Uterus (tissue), 4 donors: ENCODE data around the gene TMEM30A. TPM values are rescaled to one million over a fixed set of nuclear protein-coding genes. Genes with fewer than 3 reads are reported as not detected.
A peak's percentile ranks its signal among the peaks of the same experiment; 100 is the strongest.

Source experiments
- DNase-seq, 2 donors: peaks; one replicate each; pipeline ENCODE4 v3.0.0-alpha.2; 2019 to 2020
- H3K27ac ChIP-seq, 2 donors: fragments of 200-600 bp; sonication (generic); 1 replicate in 1 of 2; 2 replicates in 1 of 2; pipeline ENCODE4 v1.5.1; 2016 to 2018
- H3K27me3 ChIP-seq, 2 donors: fragments of 200-600 bp; sonication (generic); one replicate each; pipeline ENCODE4 v1.5.1; 2018 to 2019; ENCODE audit warnings: control low read depth in 1 of 2
- H3K36me3 ChIP-seq, 2 donors: fragments of 200-600 bp; sonication (generic); one replicate each; pipeline ENCODE4 v1.5.1; 2019; ENCODE audit warnings: control low read depth in 1 of 2
- H3K4me1 ChIP-seq, 2 donors: fragments of 200-600 bp; sonication (generic); one replicate each; pipeline ENCODE4 v1.5.1; 2018 to 2019; ENCODE audit warnings: control low read depth in 1 of 2
- H3K4me3 ChIP-seq, 2 donors: fragments of 200-600 bp; sonication (generic); 1 replicate in 1 of 2; 2 replicates in 1 of 2; pipeline ENCODE4 v1.5.1; 2018 to 2019; ENCODE audit warnings: mild to moderate bottlenecking in 1 of 2
- H3K9me3 ChIP-seq, 2 donors: fragments of 200-600 bp; sonication (generic); one replicate each; pipeline ENCODE4 v1.5.1; 2019; ENCODE audit warnings: control low read depth in 1 of 2
- POLR2A ChIP-seq, 2 donors: fragments of 450-650 bp; IDR thresholded peaks; one replicate each; pipeline ENCODE4 v1.6.1; 2016; ENCODE audit warnings: antibody characterized with exemption in 2 of 2, mild to moderate bottlenecking in 1 of 2, moderate library complexity in 1 of 2
- intact Hi-C: fragments of 100-400 bp; cut with DNase I; formaldehyde crosslinking; loops from one replicate; pipeline ENCODE4 v1.15.1; 2023; ENCODE audit warnings: low total_unique reads
- total RNA-seq, 4 donors: library from RNA; depleted of rRNA in 3 of 4; stranded (reverse); fragments of >200 nt in 3 of 4; gene quantifications; one replicate each; pipeline versions ENCODE4 v1.1.0 to v1.2.4, GENCODE V29; 2014 to 2023
- TF ChIP-seq, protein P1 (sequence below), 4 experiments: fragments of 200-600 bp in 2 of 4; fragments of 450-650 bp in 2 of 4; sonication (generic) in 2 of 4; IDR thresholded peaks; one replicate each; pipeline ENCODE4 v1.5.1; 2016 to 2019; ENCODE audit warnings: antibody characterized with exemption in 4 of 4, mild to moderate bottlenecking in 2 of 4, moderate library complexity in 1 of 4
- donor health status: DM: yes; HTN: yes; CAD: no.

The TMEM30A gene
- total RNA-seq, 4 donors from 2014 or later = 71.0 to 194 (median 125) TPM

DNA sequence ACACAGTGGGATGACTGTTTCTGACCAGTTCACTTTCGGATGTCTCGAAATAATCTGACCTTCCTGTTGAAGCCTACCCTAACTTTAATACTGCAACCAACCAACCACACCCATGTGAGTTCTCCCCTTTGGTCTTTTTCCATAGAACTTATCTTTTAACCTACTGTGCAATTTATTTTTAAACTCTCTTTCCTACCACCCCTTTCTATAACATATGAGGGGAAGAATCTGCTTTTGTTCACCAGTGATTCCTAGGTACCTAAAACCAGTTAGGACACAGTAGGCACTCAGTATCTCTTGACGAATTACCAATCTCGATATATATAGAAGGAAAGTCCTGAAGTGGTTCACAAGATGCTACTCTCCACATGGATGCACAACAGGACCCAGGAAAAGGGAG is 48.0 kb downstream of the TMEM30A start:
- H3K27me3 ChIP-seq = no peaks in the 10 kb centered on the region
- H3K9me3 ChIP-seq = no peaks in the 10 kb centered on the region
- H3K4me1 ChIP-seq = no peaks in the 10 kb centered on the region
- H3K4me3 ChIP-seq = no peak overlapping the region
- no peak for TF ChIP-seq POLR2A (IDR thresholded peaks at IDR 0.05)
- TF ChIP-seq, protein P1, sequence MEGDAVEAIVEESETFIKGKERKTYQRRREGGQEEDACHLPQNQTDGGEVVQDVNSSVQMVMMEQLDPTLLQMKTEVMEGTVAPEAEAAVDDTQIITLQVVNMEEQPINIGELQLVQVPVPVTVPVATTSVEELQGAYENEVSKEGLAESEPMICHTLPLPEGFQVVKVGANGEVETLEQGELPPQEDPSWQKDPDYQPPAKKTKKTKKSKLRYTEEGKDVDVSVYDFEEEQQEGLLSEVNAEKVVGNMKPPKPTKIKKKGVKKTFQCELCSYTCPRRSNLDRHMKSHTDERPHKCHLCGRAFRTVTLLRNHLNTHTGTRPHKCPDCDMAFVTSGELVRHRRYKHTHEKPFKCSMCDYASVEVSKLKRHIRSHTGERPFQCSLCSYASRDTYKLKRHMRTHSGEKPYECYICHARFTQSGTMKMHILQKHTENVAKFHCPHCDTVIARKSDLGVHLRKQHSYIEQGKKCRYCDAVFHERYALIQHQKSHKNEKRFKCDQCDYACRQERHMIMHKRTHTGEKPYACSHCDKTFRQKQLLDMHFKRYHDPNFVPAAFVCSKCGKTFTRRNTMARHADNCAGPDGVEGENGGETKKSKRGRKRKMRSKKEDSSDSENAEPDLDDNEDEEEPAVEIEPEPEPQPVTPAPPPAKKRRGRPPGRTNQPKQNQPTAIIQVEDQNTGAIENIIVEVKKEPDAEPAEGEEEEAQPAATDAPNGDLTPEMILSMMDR (IDR thresholded peaks at IDR 0.05) = no peak
- no peak overlapping the region for H3K27ac ChIP-seq
- DNase-seq = no peak
- H3K36me3 ChIP-seq = no peaks in the 10 kb centered on the region
- intact Hi-C loops = no loop called here

DNA sequence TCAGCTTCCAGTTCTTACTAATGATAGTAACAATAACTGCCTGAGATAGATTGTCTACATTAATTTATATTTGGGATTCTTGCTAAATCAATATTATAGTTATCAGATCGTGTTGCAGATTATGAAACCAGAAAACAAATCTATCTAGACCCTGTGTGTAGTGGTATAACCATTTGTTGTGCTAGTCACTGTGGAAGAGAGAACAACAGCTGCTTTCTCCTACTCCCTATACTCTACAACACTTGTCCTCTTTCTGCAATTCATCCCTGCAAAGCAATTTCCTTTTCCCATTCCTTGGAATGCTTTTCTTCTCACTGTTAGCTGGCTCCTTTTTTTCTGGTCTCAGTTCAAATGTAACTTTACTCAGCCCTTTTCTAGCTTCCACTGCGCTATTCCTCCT is 49.3 kb downstream of the TMEM30A start:
- intact Hi-C loops = no loop called here
- Histone ChIP-seq H3K27ac (no peak overlapping the region), H3K36me3 (no peaks in the 10 kb centered on the region), H3K9me3 (no peaks in the 10 kb centered on the region), H3K27me3 (no peaks in the 10 kb centered on the region), H3K4me3 (no peak overlapping the region), H3K4me1 (no peaks in the 10 kb centered on the region)
- TF ChIP-seq, protein P1 (IDR thresholded peaks at IDR 0.05) = no peak
- no peak for TF ChIP-seq POLR2A (IDR thresholded peaks at IDR 0.05)
- no peak for DNase-seq

- Histone ChIP-seq H3K4me1 (no peaks in the 10 kb centered on the region), H3K36me3 (no peaks in the 10 kb centered on the region), H3K27me3 (no peaks in the 10 kb centered on the region), H3K4me3 (no peak overlapping the region), H3K9me3 (no peaks in the 10 kb centered on the region), H3K27ac (no peak overlapping the region)
- TF ChIP-seq POLR2A (IDR thresholded peaks at IDR 0.05) = no peak
- TF ChIP-seq, protein P1 (IDR thresholded peaks at IDR 0.05) = peak in 1 of 4 experiments; percentile 2
- peak in 1 of 2 donors; percentile 31 for DNase-seq
- intact Hi-C loops = no loop called here
These were observed 50.3 kb downstream of the TMEM30A start for GRCh38 chr6:75234126-75234865.

- DNase-seq = no peak
- TF ChIP-seq, protein P1 (IDR thresholded peaks at IDR 0.05) = no peak
- TF ChIP-seq POLR2A (IDR thresholded peaks at IDR 0.05) = no peak
- Histone ChIP-seq H3K36me3 (no peaks in the 10 kb centered on the region), H3K9me3 (no peaks in the 10 kb centered on the region), H3K27ac (no peak overlapping the region), H3K4me1 (no peaks in the 10 kb centered on the region), H3K27me3 (no peaks in the 10 kb centered on the region), H3K4me3 (no peak overlapping the region)
- intact Hi-C loops = no loop called here
These were observed 51.4 kb downstream of the TMEM30A start for GRCh38 chr6:75233092-75233615.

- no peak for TF ChIP-seq POLR2A (IDR thresholded peaks at IDR 0.05)
- TF ChIP-seq, protein P1 (IDR thresholded peaks at IDR 0.05) = peak; percentile 51 to 62 (median 56)
- peak in 1 of 2 donors; percentile 25 for DNase-seq
- no peaks in the 10 kb centered on the region for H3K4me1 ChIP-seq
- no peak overlapping the region for H3K27ac ChIP-seq
- no peaks in the 10 kb centered on the region for H3K36me3 ChIP-seq
- no peak overlapping the region for H3K4me3 ChIP-seq
- intact Hi-C loops = no loop called here
- no peaks in the 10 kb centered on the region for H3K27me3 ChIP-seq
- H3K9me3 ChIP-seq = no peaks in the 10 kb centered on the region
These were observed 53.9 kb downstream of the TMEM30A start for GRCh38 chr6:75230484-75231325.
